A673 (cell line): ENCODE data around the gene SRGAP1. TPM values are rescaled to one million over a fixed set of nuclear protein-coding genes. Genes with fewer than 3 reads are reported as not detected.

ENCODE experiments used
- BruUV-seq: library from RNA; stranded (reverse); fragments of 400-500 nt; replicated peaks from 2 replicates; lab custom pipeline; 2021; lab: Mats Ljungman, UMichigan
- CTCF ChIA-PET: fragments of 300-600 bp; sonication (Branson Sonifier 250); formaldehyde crosslinking; loops from one replicate; lab custom pipeline; 2022; ENCODE audit warnings: antibody characterized with exemption; lab: Charles Lee
- POLR2A ChIA-PET: fragments of 300-600 bp; sonication (Branson Sonifier 250); formaldehyde crosslinking; loops from one replicate; lab custom pipeline; 2022; ENCODE audit warnings: antibody characterized with exemption; ENCODE audit not compliant: low non-redundant PET; lab: Charles Lee
- DNase-seq: peaks from one replicate; pipeline ENCODE4 v3.0.0-alpha.2; 2015; ENCODE audit warnings: low spot score
- H3K27ac ChIP-seq: fragments of 200-600 bp; sonication (generic); 2 replicates; pipeline ENCODE4 v1.5.1; 2016; ENCODE audit warnings: mixed run types, low read depth, mild to moderate bottlenecking, mixed read lengths, antibody characterized with exemption, low read length; ENCODE audit not compliant: poor library complexity, severe bottlenecking
- H3K27me3 ChIP-seq: fragments of 200-600 bp; sonication (generic); replicated peaks from 2 replicates; pipeline ENCODE4 v1.6.1; 2017; ENCODE audit warnings: mixed run types, low read depth, mild to moderate bottlenecking, mixed read lengths, antibody characterized with exemption, low read length; ENCODE audit not compliant: insufficient read depth, poor library complexity
- H3K36me3 ChIP-seq: fragments of 200-600 bp; sonication (generic); 2 replicates; pipeline ENCODE4 v1.6.1; 2016; ENCODE audit warnings: mixed run types, mild to moderate bottlenecking, mixed read lengths, antibody characterized with exemption, low read length; ENCODE audit not compliant: insufficient read depth, poor library complexity, severe bottlenecking
- H3K4me1 ChIP-seq: fragments of 200-600 bp; sonication (generic); 2 replicates; pipeline ENCODE4 v1.6.1; 2017; ENCODE audit warnings: mixed run types, mild to moderate bottlenecking, mixed read lengths, antibody characterized with exemption, low read length; ENCODE audit not compliant: insufficient read depth, poor library complexity, severe bottlenecking
- H3K4me3 ChIP-seq: fragments of 200-600 bp; sonication (generic); 2 replicates; pipeline ENCODE4 v1.5.1; 2016; ENCODE audit warnings: low read depth, mixed run types, mild to moderate bottlenecking, mixed read lengths, low read length; ENCODE audit not compliant: poor library complexity, severe bottlenecking
- H3K9me3 ChIP-seq: fragments of 200-600 bp; sonication (generic); 2 replicates; pipeline ENCODE4 v1.6.1; 2016; ENCODE audit warnings: mixed run types, low read depth, mild to moderate bottlenecking, mixed read lengths, antibody characterized with exemption, low read length; ENCODE audit not compliant: poor library complexity, severe bottlenecking
- EZH2 ChIP-seq: fragments of 200-600 bp; sonication (generic); IDR thresholded peaks from 2 replicates; pipeline ENCODE4 v1.6.1; 2017; ENCODE audit warnings: borderline replicate concordance, low read depth, mild to moderate bottlenecking, mixed read lengths, antibody characterized with exemption, low read length; ENCODE audit not compliant: poor library complexity, severe bottlenecking
- intact Hi-C: fragments of 100-400 bp; cut with micrococcal nuclease; formaldehyde crosslinking; loops from one replicate; pipeline ENCODE4 v1.10.0; 2022; ENCODE audit not compliant: unreplicated experiment
- total RNA-seq: library from RNA; stranded (reverse); gene quantifications from 2 replicates; pipeline ENCODE4 v1.2.3, GENCODE V29; 2021
- TF ChIP-seq, protein P1 (sequence below): fragments of 300-800, 200-600 bp; sonication (generic); conservative IDR thresholded peaks from 2 replicates; pipeline ENCODE4 v1.5.1; 2017; ENCODE audit warnings: low read depth, mild to moderate bottlenecking, antibody characterized with exemption, low read length, moderate library complexity, mixed read lengths

The SRGAP1 gene
- total RNA-seq, 1 experiment from 2014 or later = 9.7 TPM

DNA sequence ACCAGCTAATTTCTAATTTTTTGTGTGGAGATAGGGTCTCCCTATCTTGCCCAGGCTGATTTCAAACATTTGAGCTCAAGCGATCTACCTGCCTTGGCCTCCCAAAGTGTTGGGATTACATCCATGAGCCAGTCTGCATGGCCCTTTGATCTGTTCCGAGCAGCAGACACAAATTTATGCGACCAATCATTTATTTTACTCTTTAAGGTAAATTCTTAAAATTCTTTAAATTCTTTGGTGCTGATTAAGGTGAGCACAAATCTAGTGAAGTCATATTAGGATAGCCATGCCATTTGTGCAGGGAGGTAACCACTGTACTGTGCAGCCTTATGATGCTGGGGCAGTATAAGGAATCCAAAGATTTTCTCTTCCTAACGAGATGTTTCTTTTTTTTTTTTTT lies 135.7 kb downstream of the SRGAP1 start:
- no peak for TF ChIP-seq EZH2
- TF ChIP-seq, protein P1, sequence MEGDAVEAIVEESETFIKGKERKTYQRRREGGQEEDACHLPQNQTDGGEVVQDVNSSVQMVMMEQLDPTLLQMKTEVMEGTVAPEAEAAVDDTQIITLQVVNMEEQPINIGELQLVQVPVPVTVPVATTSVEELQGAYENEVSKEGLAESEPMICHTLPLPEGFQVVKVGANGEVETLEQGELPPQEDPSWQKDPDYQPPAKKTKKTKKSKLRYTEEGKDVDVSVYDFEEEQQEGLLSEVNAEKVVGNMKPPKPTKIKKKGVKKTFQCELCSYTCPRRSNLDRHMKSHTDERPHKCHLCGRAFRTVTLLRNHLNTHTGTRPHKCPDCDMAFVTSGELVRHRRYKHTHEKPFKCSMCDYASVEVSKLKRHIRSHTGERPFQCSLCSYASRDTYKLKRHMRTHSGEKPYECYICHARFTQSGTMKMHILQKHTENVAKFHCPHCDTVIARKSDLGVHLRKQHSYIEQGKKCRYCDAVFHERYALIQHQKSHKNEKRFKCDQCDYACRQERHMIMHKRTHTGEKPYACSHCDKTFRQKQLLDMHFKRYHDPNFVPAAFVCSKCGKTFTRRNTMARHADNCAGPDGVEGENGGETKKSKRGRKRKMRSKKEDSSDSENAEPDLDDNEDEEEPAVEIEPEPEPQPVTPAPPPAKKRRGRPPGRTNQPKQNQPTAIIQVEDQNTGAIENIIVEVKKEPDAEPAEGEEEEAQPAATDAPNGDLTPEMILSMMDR = no peak

DNA sequence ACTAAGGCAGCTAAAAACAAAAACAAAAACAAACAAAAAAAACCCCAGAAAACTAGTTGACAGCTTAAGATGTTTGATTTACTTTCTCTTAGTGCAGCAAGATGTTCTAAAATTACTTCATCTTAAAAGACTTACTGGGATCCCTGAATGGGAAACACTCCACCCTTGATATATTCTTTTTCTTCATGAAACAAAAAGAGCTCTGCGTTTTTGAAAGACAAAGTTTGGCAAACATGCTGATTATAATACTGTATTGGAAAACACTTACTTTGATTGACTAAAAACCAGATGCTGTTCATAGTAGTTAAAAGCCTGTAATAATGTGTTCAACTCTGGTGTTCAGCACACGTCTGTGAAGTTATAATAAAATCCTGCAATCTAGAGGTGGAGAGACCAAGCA lies 136.8 kb downstream of the SRGAP1 start:
- no peaks in the 10 kb centered on the region for H3K36me3 ChIP-seq
- no TSS peak for BruUV-seq
- H3K27ac ChIP-seq = no peak overlapping the region
- CTCF ChIA-PET = no interaction called here
- H3K27me3 ChIP-seq = no peaks in the 10 kb centered on the region
- H3K4me1 ChIP-seq = peaks cover 26% of the 10 kb centered on the region
- DNase-seq = no peak
- no peak overlapping the region for H3K4me3 ChIP-seq
- H3K9me3 ChIP-seq = peaks cover 9% of the 10 kb centered on the region
- POLR2A ChIA-PET = no interaction called here
- no peak for TF ChIP-seq EZH2
- TF ChIP-seq, protein P1 = no peak
- intact Hi-C loops = no loop called here

More for the DNA sequence above, 135.7 kb downstream of the SRGAP1 start:
- Histone ChIP-seq H3K4me3 (no peak overlapping the region), H3K27me3 (no peaks in the 10 kb centered on the region), H3K36me3 (no peaks in the 10 kb centered on the region), H3K9me3 (peaks cover 9% of the 10 kb centered on the region), H3K4me1 (peaks cover 28% of the 10 kb centered on the region), H3K27ac (no peak overlapping the region)
- CTCF ChIA-PET = no interaction called here
- BruUV-seq = no TSS peak
- intact Hi-C loops = no loop called here
- POLR2A ChIA-PET = no interaction called here
- DNase-seq = no peak

DNA sequence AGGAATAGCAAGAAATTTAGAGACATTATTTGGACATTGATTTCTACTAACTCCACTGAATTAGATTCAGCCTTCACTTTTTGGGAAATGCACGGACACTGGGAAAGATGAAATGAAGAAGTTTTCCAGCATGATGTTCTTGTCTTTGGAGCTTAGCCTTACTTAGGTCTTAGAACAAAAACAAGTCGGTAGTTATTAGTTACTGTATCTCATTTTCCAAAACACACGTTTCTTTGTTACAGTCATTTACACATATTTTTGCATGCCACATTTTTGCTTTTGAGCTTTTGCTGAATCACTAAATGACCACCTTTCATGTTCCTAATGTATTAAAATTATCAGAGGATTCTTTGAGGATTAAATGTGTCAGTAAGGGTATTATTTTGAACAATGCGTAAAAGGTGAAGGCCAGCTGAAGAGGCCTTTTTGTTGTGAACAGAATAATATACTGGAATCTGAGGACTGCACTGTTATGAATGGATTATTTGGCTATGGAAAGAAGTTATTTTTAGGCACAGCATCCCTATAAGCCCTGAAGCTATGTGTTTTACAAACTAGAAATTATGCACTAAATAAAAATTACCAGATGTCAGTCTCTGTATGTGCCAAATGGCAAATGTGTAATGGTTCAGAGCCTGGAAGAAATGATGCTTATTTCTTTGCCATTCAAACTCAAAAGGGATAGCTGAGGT lies 138.2 kb downstream of the SRGAP1 start:
- no peaks in the 10 kb centered on the region for H3K36me3 ChIP-seq
- TF ChIP-seq EZH2 = no peak
- TF ChIP-seq, protein P1 = no peak
- peaks cover 13% of the 10 kb centered on the region for H3K4me1 ChIP-seq
- intact Hi-C loops = no loop called here
- H3K9me3 ChIP-seq = peaks cover 9% of the 10 kb centered on the region
- no peaks in the 10 kb centered on the region for H3K27me3 ChIP-seq
- no peak for DNase-seq
- BruUV-seq = no TSS peak
- CTCF ChIA-PET = no interaction called here
- no peak overlapping the region for H3K27ac ChIP-seq
- H3K4me3 ChIP-seq = no peak overlapping the region
- POLR2A ChIA-PET = no interaction called here
